AG04450 (cell line): ENCODE results near the gene GPR151. TPM values are rescaled to one million over a fixed set of nuclear protein-coding genes. Genes with fewer than 3 reads are reported as not detected.

Experiments
- CTCF ChIA-PET: fragments of 300-600, 350-600 bp; formaldehyde crosslinking; extraction: SDS; loops from one replicate; lab custom pipeline; 2022; ENCODE audit warnings: antibody characterized with exemption, inconsistent platforms; lab: Charles Lee
- POLR2A ChIA-PET: fragments of 350-600 bp; formaldehyde crosslinking; extraction: SDS; loops from one replicate; lab custom pipeline; 2021; ENCODE audit warnings: antibody characterized with exemption, inconsistent platforms; lab: Yijun Ruan, JAX
- DNase-seq: peaks from one replicate; pipeline ENCODE4 v3.0.0-alpha.2; 2011; ENCODE audit warnings: low read depth, low spot score
- H3K27ac ChIP-seq: one replicate; pipeline ENCODE4 v1.5.1; 2012; ENCODE audit warnings: low read depth, low read length, control low read depth
- H3K27me3 ChIP-seq: one replicate; pipeline ENCODE4 v1.6.0; 2012; ENCODE audit warnings: low read length; ENCODE audit not compliant: control insufficient read depth, insufficient read depth
- H3K4me3 ChIP-seq: 2 replicates; pipeline ENCODE4 v1.5.1; 2011; ENCODE audit warnings: mild to moderate bottlenecking, low read depth, low read length, control low read depth
- H3K9me3 ChIP-seq: 2 replicates; pipeline ENCODE4 v1.5.1; 2012; ENCODE audit warnings: low read length; ENCODE audit not compliant: control insufficient read depth, insufficient read depth
- polyA plus RNA-seq: library from polyadenylated mRNA; depleted of rRNA; stranded (reverse); fragments of >200 nt; gene quantifications from 2 replicates; pipeline ENCODE4 v1.2.3, GENCODE V29; 2011; rRNA removed
- small RNA-seq: library from RNA; depleted of rRNA; stranded (forward); fragments of <200 nt; gene quantifications from one replicate; pipeline ENCODE3, GENCODE V24; 2012; ENCODE audit warnings: low read depth; ENCODE audit not compliant: insufficient read length
- TF ChIP-seq, protein P1 (sequence below): IDR thresholded peaks from 2 replicates; pipeline ENCODE4 v1.5.1; 2011; ENCODE audit warnings: low read depth, low read length, control low read depth, inconsistent platforms

Gene GPR151
- polyA plus RNA-seq, 1 experiment, result not detected

DNA sequence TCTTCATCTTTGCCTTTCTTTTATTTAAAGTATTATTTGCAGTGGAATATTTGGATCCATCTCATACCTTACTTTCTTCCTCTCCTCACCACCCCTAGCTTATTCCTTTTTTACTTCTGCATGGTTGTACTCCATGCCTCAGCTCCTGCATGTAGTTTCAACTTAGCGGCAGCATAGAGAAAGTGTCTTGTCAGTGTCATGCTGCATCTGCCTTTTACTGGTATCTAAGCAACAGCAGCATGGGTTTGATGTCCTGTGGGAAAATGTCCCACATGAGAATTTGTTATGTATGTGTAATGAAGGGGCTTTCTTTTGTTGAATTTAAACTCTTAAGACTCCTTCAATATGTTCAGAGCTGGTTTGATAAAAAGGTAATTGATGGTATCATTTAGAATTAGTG, 48.2 kb downstream of the GPR151 start:
- Histone ChIP-seq H3K4me3 (no peak overlapping the region), H3K27me3 (no peaks in the 10 kb centered on the region), H3K9me3 (no peaks in the 10 kb centered on the region), H3K27ac (no peak overlapping the region)
- no peak for DNase-seq
- POLR2A ChIA-PET, result no interaction called here
- CTCF ChIA-PET, result interaction anchor here (0.7 to 2.5 kb wide), 9 partner anchors 10 to 721 kb away, joined by 3 to 14 read pairs (median 4); partner anchors contain the start of gene TCERG1
- TF ChIP-seq, protein P1, sequence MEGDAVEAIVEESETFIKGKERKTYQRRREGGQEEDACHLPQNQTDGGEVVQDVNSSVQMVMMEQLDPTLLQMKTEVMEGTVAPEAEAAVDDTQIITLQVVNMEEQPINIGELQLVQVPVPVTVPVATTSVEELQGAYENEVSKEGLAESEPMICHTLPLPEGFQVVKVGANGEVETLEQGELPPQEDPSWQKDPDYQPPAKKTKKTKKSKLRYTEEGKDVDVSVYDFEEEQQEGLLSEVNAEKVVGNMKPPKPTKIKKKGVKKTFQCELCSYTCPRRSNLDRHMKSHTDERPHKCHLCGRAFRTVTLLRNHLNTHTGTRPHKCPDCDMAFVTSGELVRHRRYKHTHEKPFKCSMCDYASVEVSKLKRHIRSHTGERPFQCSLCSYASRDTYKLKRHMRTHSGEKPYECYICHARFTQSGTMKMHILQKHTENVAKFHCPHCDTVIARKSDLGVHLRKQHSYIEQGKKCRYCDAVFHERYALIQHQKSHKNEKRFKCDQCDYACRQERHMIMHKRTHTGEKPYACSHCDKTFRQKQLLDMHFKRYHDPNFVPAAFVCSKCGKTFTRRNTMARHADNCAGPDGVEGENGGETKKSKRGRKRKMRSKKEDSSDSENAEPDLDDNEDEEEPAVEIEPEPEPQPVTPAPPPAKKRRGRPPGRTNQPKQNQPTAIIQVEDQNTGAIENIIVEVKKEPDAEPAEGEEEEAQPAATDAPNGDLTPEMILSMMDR, result no peak

DNA sequence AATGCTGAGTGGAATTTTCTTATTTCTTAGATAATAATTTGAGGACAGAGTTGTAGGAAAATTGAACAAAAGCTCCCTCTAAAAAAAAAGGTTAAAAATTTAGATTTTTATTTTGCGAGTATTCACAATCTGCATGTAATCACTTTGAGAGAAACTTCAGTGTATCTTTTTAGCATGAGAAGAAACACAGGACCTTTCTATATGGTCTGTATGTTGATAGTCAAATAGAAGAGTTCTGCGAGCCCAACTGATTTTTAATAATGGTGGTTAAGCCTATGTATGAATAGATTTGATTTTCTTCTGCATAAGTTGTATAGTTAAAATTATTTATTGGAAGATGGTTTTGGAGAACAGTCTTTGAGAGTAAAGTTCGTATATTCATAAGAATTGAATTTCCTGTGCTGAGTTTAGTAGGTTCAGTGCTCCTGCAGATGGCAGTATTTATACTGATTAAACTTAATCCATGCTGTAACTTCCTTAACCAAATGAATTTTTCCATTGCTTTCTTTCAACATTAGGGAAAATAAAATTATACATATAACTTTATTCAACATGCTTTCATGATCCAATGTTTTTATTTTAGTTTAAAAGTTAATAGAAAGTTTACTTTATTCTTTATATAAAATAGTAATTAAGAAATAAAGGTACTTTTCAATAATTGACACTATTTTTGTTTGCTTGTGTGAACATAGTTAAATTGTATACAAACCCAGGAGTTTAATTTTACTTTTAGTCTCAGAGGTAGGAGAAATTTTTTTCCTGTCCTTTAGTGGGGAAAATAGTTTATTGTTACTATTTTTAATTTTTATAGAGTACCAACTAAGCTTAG, 49.3 kb downstream of the GPR151 start:
- H3K27ac ChIP-seq, result no peak overlapping the region
- ChIA-PET CTCF (interaction anchor here (0.5 to 2.5 kb wide), 20 partner anchors 8 to 1622 kb away, joined by 3 to 14 read pairs (median 4); partner anchors contain the start of gene TCERG1), POLR2A (no interaction called here)
- H3K27me3 ChIP-seq, result no peaks in the 10 kb centered on the region
- TF ChIP-seq, protein P1, result peak; percentile 57
- no peak overlapping the region for H3K4me3 ChIP-seq
- no peaks in the 10 kb centered on the region for H3K9me3 ChIP-seq
- DNase-seq, result no peak

DNA sequence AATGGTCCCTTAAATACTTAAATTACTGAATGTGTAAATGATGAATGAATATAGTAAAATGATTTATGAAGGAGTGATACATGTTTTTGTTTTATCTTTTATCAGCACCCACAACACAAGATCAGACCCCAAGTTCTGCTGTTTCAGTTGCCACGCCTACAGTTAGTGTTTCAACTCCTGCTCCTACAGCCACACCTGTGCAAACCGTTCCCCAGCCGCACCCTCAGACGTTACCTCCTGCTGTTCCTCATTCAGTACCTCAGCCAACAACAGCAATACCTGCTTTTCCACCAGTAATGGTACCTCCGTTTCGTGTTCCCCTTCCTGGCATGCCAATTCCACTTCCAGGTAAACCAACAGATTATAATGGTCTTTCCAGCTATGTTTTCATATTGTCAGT, 52.5 kb downstream of the GPR151 start:
- POLR2A ChIA-PET, result no interaction called here
- Histone ChIP-seq H3K27ac (no peak overlapping the region), H3K4me3 (no peak overlapping the region), H3K27me3 (no peaks in the 10 kb centered on the region), H3K9me3 (no peaks in the 10 kb centered on the region)
- CTCF ChIA-PET, result interaction anchor here (1.5 kb wide), 1 partner anchor 17 kb away, joined by 6 read pairs; no protein-coding TSS in a partner anchor
- TF ChIP-seq, protein P1, result no peak
- no peak for DNase-seq

Small RNAs within 50 kb of the gene (small RNA-seq; reads per million reads assigned to genes)
- not detected for gene RF02271

Other genes with a start within 250 kb of the GPR151 start
- 0.02 and 0.04 TPM in 2 replicates for gene POU4F3, start 177.4 kb downstream of the GPR151 start, polyA plus RNA-seq
- 43.1 and 46.4 TPM in 2 replicates for gene TCERG1, start 68.9 kb downstream of the GPR151 start, polyA plus RNA-seq